Erythroblast (primary cell): ENCODE data around the gene PCBD1.

Experiments used
- GATA1 ChIP-seq: IDR thresholded peaks from 2 replicates; pipeline ENCODE4 v1.6.1; 2011; ENCODE audit warnings: low read depth, mild to moderate bottlenecking, control low read depth, low read length, moderate library complexity
- POLR2A ChIP-seq: IDR thresholded peaks from 2 replicates; pipeline ENCODE4 v1.6.1; 2011; ENCODE audit warnings: mild to moderate bottlenecking, low read length

GRCh38 chr10:70880077-70880534, 8.3 kb downstream of the PCBD1 start:
- TF ChIP-seq POLR2A (no peak), GATA1 (no peak)
